SHP77 (cell line): ENCODE measurements around the gene PTPRU.
A peak's percentile ranks its signal among the peaks of the same experiment; 100 is the strongest.

Experiments used
- DNase-seq, 2 experiments: peaks; one replicate each; lab custom pipeline; 2025; lab: John Stamatoyannopoulos, UW

PTPRU gene

GRCh38 chr1:29245876-29246275 is 9.6 kb downstream of the PTPRU start:
- peak in 1 of 2 experiments; percentile 5 for DNase-seq

- DNase-seq: no peak
Measured at GRCh38 chr1:29247044-29247443, 10.7 kb downstream of the PTPRU start.

- DNase-seq: no peak
Measured at GRCh38 chr1:29247571-29248273, 11.4 kb downstream of the PTPRU start.

- DNase-seq: no peak
Measured at GRCh38 chr1:29248409-29248808, 12.1 kb downstream of the PTPRU start.

- no peak for DNase-seq
Measured at GRCh38 chr1:29249170-29249691, 12.9 kb downstream of the PTPRU start.

GRCh38 chr1:29249951-29250581 is 13.7 kb downstream of the PTPRU start:
- DNase-seq: no peak

GRCh38 chr1:29251164-29252124 is 15.1 kb downstream of the PTPRU start:
- no peak for DNase-seq

GRCh38 chr1:29253180-29253579 is 16.9 kb downstream of the PTPRU start:
- DNase-seq: no peak

- no peak for DNase-seq
Measured at GRCh38 chr1:29254346-29254745, 18.0 kb downstream of the PTPRU start.

- DNase-seq: no peak
Measured at GRCh38 chr1:29255134-29255666, 18.9 kb downstream of the PTPRU start.

GRCh38 chr1:29256394-29256793 is 20.1 kb downstream of the PTPRU start:
- DNase-seq: no peak

GRCh38 chr1:29256979-29257804 is 20.9 kb downstream of the PTPRU start:
- no peak for DNase-seq

- no peak for DNase-seq
Measured at GRCh38 chr1:29258189-29258975, 22.1 kb downstream of the PTPRU start.

GRCh38 chr1:29258976-29259801 is 22.9 kb downstream of the PTPRU start:
- DNase-seq: no peak

GRCh38 chr1:29259802-29260441 is 23.6 kb downstream of the PTPRU start:
- DNase-seq: no peak

GRCh38 chr1:29260531-29260930 is 24.2 kb downstream of the PTPRU start:
- DNase-seq: no peak

GRCh38 chr1:29264773-29265389 is 28.6 kb downstream of the PTPRU start:
- no peak for DNase-seq

- no peak for DNase-seq
Measured at GRCh38 chr1:29266912-29267311, 30.6 kb downstream of the PTPRU start.
